CD4-positive, alpha-beta T cell treated with Interleukin-17A for 4 hours (primary cell): Measurements from ENCODE around the gene PRPF40A.

ENCODE experiments used
- DNase-seq: peaks from one replicate; pipeline ENCODE4 v3.0.0-alpha.2; 2020; ENCODE audit warnings: mixed read lengths

The PRPF40A gene

DNA sequence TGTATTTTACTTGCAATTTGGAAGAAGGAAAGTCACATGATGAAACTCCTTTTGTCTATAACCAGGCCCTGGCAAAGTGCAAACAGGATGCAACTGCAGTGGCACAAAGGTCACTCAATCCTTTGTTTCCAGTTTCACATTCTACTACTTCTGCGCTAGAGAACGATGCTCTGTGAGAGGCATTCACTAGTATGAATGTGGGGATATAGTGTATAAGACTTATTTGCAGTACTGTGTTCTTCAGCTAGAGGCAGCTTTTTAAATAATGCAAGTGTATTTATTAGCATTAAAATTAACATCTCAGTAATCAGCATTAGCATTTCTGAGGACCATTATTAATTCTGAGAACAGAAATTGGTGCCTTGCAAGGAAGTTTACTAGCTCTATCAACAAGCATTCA lies 68.9 kb downstream of the PRPF40A start:
- no peak for DNase-seq

DNA sequence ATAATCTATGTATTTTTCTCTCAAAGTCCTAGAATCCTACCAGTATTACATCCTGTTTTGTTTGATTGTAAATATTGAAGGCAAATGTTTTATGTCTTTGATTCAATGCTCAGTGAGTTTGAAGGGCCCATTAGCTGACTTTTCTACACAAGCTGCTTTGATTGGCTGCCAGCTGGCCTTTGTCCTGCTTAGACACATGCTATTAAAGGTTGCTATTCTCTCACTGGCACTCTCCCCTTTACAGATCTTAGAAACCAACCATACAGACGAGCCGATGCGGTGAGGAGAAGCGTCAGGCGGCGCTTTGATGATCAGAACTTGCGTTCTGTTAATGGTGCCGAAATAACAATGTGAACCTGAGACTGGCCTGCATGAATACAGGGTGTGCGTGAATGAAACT lies 69.7 kb downstream of the PRPF40A start:
- no peak for DNase-seq

DNA sequence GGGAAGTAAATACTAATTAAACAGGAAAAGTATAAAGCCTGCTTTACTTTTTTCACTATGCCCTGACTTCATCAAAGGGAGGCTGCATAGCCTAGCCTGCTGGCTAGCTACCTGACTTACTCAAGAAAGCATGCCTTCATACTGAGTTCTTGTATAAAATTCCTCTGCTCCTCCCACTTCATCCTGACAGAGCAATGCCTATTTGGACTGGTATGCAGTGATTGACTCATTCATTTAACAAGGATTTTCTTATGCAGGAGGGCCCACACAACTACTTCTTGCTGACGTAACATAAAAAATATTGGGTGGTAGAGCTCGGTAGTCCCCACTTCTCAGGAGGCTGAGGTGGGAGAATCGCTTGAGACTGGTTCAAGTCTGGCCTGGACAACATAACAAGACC lies 70.5 kb downstream of the PRPF40A start:
- DNase-seq = no peak

DNA sequence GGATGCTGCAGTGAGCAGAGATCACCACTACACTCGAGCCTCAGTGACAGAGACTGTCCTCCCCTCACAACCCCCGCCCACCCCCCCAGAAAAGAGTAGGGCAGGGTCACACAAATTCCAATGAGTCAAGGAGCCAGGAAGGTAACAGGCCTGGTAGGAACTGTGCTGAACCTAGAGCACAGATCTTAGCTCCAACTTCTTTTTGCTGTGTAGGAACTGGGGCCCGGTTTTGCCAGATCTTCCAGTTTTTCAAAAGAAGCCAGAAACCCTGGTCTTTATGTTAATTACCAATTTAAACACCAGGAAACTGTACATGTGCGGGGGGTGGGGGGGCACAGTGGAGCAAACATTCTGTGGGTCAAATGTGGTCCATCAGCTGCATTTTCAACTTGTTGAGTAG lies 71.0 kb downstream of the PRPF40A start:
- DNase-seq = no peak

DNA sequence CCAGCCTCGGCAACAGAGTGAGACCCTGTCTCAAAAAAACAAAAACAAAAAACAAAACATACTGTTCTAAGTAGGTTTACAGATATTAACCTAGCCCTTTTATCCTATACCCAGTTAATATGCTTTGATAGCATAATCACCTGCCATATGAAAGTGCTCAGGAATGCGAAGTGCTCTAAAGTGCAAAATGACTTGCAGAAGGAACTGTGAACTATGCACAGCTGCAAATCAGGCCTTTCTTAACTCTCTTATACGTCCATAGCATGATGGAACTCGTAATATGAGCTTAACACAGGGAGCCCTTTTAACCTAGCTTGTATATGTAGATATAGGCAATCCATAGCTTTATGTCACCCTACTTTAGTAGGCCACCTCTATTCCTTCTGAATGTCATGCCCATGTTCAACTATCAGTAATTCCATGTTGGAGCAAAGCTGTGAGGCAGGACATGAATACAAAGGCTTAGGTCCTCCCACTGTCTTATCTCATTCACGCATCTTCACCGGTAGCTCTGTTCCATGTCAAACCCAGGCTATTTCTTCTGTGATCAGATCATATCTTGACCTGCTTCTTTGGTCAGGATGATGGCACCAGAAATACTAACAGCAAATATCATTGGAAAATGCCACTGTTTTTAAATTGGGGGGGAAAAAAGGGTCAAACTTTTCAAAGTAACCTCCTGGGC lies 72.9 kb downstream of the PRPF40A start:
- no peak for DNase-seq

DNA sequence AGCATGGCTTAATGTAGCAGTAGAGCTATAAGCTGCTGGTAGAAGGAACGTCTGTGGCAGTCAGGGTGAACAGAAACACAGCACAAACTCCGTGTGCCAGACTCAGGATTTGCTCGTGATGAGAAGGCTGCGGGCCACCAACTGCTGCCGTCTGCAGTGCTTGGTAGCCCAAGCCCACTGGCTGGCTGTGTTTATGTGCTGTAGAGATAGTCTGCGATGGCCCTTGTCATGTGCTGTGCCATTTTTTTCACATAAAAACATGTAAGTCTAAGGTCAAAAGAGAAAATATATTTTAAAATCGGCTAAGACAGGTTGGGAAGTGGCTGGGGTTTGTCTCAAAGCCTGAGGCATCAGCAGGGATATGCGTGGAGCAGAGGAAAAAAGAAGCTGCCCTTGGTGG lies 78.7 kb downstream of the PRPF40A start:
- DNase-seq = no peak

DNA sequence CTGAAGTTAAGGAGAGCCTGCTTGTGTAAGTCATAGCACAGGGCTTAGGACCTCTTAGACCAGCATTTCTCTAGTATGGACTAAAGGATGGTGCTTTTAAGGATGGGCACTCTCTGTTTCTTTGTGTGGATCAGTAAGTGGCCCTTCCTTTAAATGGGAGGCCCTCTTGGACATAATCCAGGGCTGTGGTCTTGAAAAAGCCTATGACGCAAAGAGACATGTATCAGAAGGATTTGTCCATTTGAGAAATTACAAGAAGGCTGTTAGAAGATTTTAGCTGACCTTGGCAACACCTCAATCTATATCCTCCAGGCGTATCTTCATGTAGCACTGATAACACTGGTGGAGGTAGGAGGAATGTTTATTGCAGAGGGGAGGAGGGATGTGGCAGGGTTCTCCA lies 79.2 kb downstream of the PRPF40A start:
- DNase-seq = no peak

DNA sequence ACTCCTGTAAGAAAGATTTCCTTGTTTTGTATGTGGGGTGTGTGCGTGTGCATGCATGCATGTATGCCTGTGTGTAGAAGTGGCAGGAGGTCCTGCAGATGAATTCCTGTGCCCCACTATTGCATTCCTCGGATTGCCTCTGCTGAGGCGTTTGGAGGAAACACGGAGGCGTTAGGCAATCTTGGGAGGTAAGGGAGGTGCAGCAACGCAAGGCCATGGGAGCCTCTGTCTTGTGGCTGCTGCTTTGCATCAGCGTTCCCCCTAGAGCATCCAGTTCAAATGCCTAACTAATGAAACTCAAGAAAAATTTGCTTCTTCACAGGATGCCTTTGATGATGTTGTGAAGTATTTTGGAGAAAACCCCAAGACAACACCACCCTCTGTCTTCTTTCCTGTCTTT lies 80.0 kb downstream of the PRPF40A start:
- no peak for DNase-seq

DNA sequence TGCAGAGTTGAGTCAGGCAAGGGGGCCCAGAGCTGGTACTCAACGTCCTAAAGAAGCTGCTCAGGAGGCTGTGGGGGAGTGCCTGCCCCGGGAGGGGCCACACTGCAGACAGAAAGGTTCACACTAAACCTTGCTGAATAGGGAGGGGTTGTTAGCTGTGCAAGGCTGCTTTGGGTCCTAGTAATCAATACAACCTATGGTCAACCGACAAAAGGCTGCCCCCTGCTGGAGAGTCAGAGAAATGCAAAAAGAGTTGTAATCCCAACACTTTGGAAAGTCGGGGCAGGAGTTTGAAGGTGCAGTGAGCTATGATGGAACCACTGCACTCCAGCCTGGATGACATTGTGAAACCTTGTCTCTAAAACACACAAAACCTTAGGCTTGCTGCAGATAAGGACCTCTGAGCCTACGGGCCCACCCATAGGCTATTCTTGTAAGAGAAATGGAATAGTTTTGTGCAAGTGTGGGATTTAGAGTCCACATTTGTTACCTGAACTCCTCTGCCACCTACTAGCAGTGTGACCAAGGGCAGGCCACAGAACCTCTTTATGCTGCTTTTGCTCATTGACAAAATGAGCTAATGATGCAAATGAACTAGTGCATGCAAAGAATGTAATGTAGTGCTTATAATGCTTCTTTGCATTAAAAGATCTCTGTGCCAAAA lies 81.5 kb downstream of the PRPF40A start:
- DNase-seq = peak; percentile 80

DNA sequence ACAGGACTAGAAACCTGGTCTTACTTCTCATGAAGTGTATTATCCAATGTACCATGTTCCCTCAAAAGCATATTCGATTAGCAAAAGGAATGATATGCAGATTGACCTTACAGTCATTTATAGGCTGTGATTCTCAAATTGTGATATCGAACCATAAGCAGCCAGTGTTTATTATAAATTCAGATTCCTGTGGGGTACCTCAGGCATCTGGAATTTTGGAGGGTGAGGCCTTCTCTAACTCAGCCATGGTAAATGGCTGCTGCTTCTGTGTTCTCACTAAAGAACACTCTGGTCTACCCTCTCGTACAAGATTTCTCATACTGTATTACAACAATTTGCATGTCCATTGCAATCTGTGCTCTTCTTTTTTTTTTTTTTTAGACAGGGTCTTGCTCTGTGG lies 84.5 kb downstream of the PRPF40A start:
- no peak for DNase-seq

DNA sequence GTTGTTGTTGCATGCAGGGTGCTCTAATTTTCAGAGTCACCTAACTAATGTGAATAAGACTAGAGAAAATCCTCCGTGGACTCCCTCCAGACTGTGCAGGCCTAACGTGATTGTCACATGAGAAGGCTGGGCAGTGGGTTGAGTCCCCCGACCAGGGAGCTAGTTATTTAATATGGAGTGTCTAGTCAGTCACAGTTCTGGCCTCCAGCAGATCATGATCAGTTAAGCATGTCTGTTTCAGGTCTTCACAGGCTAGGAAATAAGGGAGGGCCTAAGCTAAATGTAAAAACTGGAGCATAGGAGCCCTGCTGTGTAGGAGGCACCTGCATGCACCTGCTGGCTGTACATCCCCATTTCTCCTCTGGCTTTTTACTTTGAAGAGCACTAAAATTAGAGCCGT lies 86.8 kb downstream of the PRPF40A start:
- DNase-seq = no peak

DNA sequence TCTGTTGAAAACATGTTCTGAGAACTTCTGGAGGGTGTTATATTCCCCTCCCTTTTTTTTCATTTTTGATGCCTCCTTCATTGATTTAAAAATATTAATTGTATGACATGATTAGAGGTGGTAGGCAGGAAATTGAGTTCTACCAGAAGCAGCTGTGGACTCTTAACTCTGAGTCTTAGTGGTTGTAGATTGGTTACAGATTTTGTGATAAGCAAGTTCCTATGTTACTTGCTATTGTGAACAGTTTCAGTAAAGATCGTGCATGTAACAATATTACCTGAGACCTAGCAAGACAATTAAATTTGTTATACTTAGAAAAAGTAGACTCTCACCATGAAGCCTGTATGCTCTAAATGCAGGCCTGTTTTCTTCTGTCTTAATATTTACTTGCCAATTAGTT lies 88.1 kb downstream of the PRPF40A start:
- DNase-seq = no peak

DNA sequence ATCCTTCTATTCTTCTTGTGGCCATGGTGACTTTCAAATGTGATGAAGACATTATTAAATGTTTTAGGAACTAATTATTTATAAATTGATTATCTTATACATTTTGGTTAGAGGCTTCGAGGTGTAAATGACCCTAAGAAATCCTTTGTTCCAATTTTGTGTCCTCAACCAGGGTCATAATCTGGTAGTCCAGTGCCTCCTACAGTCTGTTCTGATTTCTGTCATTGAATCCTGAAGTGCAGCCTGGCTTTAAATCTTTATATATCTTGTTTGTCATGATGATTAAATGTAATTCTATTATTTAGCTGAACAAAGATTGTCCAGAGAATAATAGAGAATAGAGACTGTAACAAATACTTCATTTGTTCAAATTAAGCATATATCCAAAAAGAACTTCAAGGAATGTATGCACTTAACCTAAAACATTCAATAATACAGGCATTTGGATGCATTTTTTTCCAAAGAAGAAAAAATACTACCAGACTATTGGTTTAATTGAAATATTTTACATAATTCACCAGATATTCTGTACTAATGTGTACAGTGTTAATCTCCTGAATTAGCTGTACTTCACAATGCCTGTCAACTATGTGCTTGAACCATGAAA lies 89.8 kb downstream of the PRPF40A start:
- no peak for DNase-seq

DNA sequence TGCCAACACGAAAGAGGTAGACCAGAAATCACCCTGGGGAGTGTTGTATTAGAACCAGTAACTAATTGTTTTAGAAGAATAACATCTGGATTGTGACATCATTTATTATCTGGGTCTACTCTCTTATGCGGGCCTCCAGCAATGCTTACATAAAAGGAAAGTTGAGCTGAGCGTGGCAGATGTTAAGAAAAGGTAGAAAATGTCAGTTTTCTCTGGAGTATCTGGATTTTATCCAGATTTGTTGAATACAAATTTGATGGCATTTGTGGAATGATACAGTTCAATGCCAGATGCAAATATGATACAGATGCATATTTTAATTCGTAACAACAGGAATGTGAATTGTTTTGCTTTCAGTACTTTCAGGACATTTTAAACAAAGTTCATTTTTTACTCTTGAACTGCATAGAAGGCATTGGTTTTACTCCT lies 90.3 kb downstream of the PRPF40A start:
- no peak for DNase-seq

DNA sequence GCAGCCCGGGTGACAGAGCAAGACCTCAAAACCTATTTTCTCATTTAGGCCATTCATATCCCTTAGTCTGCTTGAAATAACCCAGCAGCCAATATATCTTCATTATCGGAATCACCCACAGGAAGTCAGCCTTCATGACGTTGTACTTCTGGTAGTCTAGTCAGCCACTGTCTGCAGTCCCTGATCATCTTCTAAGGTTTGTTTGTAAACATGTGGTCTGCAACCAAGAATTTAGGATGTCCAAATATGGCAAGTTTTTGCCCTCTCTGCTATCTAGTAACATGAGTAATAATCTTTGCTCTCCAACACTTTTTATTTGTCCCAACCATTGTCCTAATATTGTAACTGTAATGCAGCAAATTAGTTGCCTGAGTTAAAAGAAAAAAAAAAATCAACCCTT lies 92.5 kb downstream of the PRPF40A start:
- DNase-seq = no peak

DNA sequence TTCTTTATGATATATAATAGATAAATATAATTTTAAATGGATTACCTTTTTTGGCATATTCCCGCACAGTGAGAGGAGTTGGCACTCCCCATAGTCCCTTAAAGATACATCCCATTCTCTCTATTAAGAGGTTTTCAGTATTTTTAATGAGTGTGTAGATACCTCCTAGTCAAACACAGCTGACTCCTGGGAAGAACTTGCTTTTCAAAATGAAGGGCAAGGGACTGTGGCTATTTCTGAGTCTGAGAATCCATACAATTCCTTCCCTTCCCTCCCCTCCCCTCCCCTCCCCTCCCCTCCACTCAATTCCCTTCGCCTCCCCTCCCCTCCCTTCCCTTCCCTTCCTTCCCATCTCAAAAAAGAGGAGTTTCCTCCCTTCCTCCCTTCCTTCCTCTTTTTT lies 93.5 kb downstream of the PRPF40A start:
- DNase-seq = no peak

DNA sequence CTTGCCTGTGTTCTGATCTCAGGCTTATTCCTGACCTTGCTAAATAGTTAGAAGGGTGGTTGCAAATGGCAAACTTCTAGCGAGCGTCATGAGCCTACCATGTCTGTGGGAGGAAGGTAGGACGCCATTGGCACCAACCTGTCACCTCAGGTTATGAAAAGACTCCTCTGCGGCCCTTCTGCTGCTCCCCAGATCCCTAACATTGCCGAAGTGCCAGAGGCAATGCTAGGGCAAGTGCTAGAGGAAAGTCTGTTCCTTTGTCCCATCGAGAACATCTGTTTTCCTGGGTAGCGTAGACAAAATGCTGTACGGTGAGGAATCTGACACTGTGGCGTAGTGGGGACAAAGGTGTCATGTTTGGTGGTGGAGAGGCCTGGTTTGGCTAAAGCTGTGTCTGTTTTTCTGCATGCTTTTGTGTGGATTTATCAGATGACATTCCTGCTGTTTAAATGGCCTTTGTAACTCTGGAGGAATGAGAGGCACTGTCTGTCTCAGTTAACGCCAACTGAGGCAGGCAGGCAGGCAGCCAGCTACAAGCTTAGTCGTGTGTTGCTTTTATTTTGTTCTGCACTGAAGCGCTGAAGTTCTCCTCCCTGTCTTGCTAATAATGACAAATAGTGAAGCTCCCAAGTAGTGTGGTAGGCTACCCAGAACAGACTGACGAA lies 94.1 kb downstream of the PRPF40A start:
- DNase-seq = no peak

DNA sequence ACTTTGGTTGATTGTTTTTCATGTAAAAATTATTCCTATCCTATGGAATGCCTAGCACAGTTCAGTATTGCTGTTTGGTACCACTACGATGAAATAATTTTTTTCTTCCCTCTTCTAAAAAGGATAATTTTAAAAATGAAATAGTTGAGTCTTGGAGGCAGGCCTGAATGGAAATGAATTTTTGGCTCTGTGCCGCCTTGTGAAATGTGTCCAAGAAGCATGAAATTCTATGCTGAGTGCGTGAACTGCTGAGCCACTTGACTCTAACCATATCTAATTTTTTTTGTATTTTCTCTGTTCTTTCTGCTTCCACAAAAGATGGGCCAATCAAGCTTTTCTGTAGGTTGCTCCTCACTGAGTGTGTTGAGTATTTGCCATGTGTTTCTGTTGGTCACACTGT lies 95.0 kb downstream of the PRPF40A start:
- no peak for DNase-seq

DNA sequence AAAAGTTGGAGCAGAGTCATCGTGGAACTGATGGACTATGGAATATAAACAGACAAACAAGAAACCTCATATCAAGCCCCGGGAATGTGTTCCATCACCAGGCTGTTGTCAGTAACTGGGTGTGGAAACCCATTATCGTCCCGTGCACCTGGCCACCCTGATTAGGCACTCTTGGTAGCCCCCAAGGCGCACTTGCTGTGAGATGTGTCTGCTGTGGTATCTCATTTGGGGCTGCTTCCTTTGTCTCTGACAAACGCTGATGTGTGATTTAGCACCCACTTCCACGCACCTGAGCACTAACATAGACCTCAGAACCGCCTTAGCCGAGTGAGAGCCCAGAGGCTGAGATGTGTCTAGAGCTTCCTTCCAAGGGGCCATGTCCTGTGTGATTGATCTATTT lies 96.3 kb downstream of the PRPF40A start:
- DNase-seq = no peak

DNA sequence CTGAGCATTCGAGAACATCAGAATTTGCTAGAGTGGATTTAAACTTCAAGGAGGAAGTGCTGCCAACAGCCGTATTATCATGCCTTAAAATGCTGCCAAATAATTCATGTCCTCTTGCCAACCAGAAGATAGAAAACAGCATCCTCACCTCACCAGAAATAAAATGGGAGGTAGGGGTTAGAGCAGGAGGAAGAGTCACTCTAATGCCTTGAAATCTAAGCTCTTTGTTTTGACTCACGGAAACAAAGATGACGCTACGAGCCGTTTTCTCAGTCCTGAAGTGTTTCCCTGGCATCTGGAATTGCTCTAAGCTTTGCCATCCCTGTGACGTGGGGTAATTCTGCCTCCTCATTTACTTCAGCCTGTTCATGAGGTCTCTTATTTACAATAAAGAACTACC lies 97.1 kb downstream of the PRPF40A start:
- DNase-seq = no peak

DNA sequence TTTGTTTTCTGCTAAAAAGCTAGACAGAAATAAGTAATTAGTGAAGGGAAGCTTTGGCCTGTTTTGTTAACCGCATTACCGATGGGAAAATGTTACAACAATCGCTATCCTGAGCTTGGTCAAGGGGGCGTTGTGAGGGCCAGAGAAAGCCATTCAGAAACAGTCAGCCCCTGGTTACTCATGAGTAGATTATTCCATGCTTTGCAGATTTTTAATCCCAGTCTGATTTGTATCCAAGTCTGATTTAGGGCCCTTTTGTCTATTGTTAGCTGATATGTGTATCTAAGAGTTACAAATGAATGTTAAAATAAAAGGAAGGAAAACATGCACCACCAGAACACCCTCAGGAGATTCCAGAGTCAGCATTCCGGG lies 99.1 kb downstream of the PRPF40A start:
- DNase-seq = no peak

DNA sequence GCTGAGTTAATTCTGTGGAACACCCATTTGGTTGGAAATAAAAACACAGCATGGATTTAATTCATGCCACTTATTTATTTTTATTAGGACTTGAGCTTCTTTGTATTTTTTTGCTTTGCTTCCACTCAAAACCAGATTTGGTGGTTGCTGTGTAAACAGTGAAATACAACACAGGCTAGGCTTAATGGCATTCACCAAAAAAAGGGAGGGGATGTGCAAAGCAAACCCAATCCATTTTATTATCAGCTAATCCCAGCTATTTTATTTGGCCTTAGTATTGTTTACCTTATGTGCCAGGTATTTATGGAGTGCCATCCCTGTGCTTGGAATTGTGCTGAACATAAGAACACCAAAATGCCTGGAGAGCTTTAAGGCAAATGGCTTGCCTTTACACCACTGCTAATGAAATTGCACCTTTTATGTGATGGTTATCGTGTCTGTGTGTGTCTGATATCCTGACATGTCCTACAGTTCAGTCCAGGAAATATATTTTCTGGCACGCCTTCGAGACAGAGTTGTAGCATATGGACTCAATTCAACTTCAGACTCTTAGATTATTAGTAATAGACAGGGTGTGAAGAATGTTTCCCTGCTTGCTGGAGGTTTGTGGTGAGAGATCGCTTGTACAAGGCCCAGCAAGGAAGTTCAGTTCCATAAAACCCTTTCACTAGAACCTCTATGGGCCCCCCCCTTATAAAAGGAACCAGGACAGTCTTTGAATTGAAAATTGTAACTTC lies 99.6 kb downstream of the PRPF40A start:
- no peak for DNase-seq

DNA sequence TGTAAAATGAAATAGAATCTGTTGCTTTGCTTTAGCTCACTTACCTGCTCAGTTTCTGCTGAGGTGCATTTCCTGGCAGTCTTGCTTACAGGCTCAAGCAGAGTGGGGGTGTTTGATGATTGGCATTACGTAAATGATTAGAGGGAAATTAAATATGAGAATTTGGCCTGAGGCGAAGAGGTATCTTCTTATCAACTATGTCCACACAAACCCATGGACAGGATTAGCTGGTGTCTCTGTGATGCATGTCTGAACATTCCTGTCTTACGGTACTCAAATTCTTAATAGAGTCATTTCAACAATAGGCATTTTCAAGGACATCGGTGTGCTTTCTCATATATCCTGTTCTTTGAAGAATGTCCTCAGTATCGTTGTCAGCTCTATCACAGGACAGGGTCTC lies 102.1 kb downstream of the PRPF40A start:
- no peak for DNase-seq
